ENCODE results near the gene DLGAP1. TPM values are rescaled to one million over a fixed set of nuclear protein-coding genes. Genes with fewer than 3 reads are reported as not detected.

DLGAP1 gene
- total and polyA plus RNA-seq, 7 donors: 0.13 to 2.6 (median 1.3) TPM; not detected in 1

DNA sequence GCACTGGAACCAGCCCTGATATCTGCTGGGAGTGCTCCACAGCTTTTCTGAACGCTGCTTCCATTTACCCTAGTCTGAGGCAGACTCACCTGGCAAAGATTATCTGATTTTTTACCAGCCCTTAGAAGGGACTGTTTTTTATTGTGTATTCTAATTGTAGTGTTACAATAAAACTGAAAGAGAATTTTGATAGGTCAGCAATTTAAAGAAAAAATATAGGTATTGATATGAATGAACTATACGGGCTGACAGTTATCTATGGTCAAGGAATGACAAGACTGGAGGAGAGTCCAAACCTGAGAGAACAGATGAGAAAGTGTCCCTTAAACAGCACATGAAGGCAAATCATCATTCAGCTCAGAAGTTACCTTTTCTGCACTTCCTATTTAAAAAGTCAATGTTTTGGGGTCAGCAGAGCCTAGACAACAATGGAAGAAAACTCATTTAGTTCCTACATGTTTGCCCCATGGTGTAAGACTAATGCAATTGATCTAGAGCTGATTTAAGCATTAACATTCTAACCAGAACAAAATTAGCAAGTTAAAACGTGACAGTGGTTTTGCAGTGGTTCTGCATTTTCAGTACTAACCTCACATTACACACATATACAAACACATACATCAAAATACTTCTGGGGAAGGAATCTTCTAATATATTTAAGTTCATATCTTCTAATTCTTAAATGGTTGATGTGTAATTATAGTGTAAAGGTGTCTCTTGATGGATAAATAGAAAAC is 504.3 kb downstream of the DLGAP1 start:
- intact Hi-C loops (cut with DNase I): no loop called here
- Histone ChIP-seq H3K4me3 (no peak overlapping the region), H3K9me3 (no peaks in the 10 kb centered on the region), H3K36me3 (no peaks in the 10 kb centered on the region), H3K4me1 (no peaks in the 10 kb centered on the region), H3K27ac (no peak overlapping the region), H3K27me3 (no peaks in the 10 kb centered on the region)
- WGBS, 2 donors: 56 to 76% methylated on average over 3 of the region's 3 CpGs
- TF ChIP-seq, protein P1, sequence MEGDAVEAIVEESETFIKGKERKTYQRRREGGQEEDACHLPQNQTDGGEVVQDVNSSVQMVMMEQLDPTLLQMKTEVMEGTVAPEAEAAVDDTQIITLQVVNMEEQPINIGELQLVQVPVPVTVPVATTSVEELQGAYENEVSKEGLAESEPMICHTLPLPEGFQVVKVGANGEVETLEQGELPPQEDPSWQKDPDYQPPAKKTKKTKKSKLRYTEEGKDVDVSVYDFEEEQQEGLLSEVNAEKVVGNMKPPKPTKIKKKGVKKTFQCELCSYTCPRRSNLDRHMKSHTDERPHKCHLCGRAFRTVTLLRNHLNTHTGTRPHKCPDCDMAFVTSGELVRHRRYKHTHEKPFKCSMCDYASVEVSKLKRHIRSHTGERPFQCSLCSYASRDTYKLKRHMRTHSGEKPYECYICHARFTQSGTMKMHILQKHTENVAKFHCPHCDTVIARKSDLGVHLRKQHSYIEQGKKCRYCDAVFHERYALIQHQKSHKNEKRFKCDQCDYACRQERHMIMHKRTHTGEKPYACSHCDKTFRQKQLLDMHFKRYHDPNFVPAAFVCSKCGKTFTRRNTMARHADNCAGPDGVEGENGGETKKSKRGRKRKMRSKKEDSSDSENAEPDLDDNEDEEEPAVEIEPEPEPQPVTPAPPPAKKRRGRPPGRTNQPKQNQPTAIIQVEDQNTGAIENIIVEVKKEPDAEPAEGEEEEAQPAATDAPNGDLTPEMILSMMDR (IDR thresholded peaks at IDR 0.05): no peak
- TF ChIP-seq POLR2AphosphoS5 (IDR thresholded peaks at IDR 0.05) (no peak), POLR2A (IDR thresholded peaks at IDR 0.05) (no peak)
- no peak for DNase-seq

DNA sequence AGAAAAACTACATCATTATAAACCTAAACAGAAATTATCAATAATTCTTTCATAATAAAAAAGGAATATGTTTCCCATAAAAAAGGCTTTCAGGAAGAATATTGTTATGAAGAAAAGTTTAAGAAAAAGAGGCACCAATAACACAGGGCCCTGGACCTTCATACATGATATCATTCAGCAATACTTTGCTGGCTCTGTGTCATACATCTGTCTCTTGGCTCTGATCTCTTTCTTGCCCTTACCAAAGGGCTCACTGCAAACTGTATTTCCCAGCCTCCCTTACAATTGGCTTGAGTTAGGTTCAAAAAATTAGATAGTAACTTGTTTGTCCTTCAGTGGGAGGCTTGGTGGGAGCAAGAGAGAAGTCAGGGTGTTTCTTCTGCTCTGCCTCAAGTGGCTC is 506.1 kb downstream of the DLGAP1 start:
- no peaks in the 10 kb centered on the region for H3K36me3 ChIP-seq

GRCh38 chr18:3947383-3947782 is 507.7 kb downstream of the DLGAP1 start:
- TF ChIP-seq EP300 (IDR thresholded peaks at IDR 0.05) (no peak), POLR2AphosphoS5 (IDR thresholded peaks at IDR 0.05) (no peak), POLR2A (IDR thresholded peaks at IDR 0.05) (no peak)
- TF ChIP-seq, protein P1 (IDR thresholded peaks at IDR 0.05): no peak
- no peak overlapping the region for H3K27ac ChIP-seq
- 82 to 89% methylated on average over 3 of the region's 3 CpGs for WGBS, 2 donors
- H3K4me1 ChIP-seq: no peaks in the 10 kb centered on the region
- intact Hi-C loops (cut with DNase I): no loop called here
- no peak overlapping the region for H3K4me3 ChIP-seq
- no peak for DNase-seq
- H3K9me3 ChIP-seq: no peaks in the 10 kb centered on the region
- no peaks in the 10 kb centered on the region for H3K36me3 ChIP-seq
- no peaks in the 10 kb centered on the region for H3K27me3 ChIP-seq

More for the DNA sequence above, 506.1 kb downstream of the DLGAP1 start:
- DNase-seq: no peak
- Histone ChIP-seq H3K4me3 (no peak overlapping the region), H3K27ac (no peak overlapping the region), H3K4me1 (no peaks in the 10 kb centered on the region), H3K9me3 (no peaks in the 10 kb centered on the region), H3K27me3 (no peaks in the 10 kb centered on the region)
- intact Hi-C loops (cut with DNase I): no loop called here
- TF ChIP-seq POLR2AphosphoS5 (IDR thresholded peaks at IDR 0.05): no peak
- TF ChIP-seq, protein P1 (IDR thresholded peaks at IDR 0.05): no peak
- TF ChIP-seq POLR2A (IDR thresholded peaks at IDR 0.05): no peak
- no peak for TF ChIP-seq EP300 (IDR thresholded peaks at IDR 0.05)

DNA sequence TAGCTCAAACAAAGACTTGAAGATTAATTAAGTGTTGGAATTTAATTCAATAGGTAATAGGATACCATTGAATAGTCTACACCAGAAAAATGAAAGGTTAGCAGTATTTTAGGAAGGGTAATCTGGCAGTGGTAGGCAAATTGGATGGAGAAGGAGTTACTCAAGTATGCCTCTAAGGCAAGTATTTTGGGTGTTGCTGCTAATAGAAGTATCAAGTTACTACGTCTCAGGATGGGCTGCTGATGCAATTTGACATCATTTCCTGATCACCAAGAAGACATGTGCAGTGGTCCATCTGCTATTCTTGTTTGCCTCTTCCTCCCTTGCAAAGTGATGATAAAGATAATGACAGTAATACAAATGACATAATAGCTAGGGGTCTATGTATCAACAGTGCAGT is 519.8 kb downstream of the DLGAP1 start:
- no peak for DNase-seq
- H3K36me3 ChIP-seq: no peaks in the 10 kb centered on the region
- no peak overlapping the region for H3K27ac ChIP-seq
- H3K27me3 ChIP-seq: no peaks in the 10 kb centered on the region
- 56 to 70% methylated on average over 1 of the region's 1 CpG for WGBS, 2 donors
- no peak overlapping the region for H3K4me3 ChIP-seq
- no peaks in the 10 kb centered on the region for H3K9me3 ChIP-seq
- TF ChIP-seq, protein P1 (IDR thresholded peaks at IDR 0.05): no peak
- no peak for TF ChIP-seq POLR2AphosphoS5 (IDR thresholded peaks at IDR 0.05)
- TF ChIP-seq EP300 (IDR thresholded peaks at IDR 0.05): no peak
- TF ChIP-seq POLR2A (IDR thresholded peaks at IDR 0.05): no peak
- intact Hi-C loops (cut with DNase I): no loop called here
- no peaks in the 10 kb centered on the region for H3K4me1 ChIP-seq

- intact Hi-C loops (cut with DNase I): no loop called here
- no peak for TF ChIP-seq POLR2AphosphoS5 (IDR thresholded peaks at IDR 0.05)
- TF ChIP-seq EP300 (IDR thresholded peaks at IDR 0.05): no peak
- TF ChIP-seq, protein P1 (IDR thresholded peaks at IDR 0.05): no peak
- TF ChIP-seq POLR2A (IDR thresholded peaks at IDR 0.05): no peak
- 49 to 61% methylated on average over 4 of the region's 4 CpGs for WGBS, 2 donors
- no peaks in the 10 kb centered on the region for H3K36me3 ChIP-seq
- H3K4me1 ChIP-seq: no peaks in the 10 kb centered on the region
- no peaks in the 10 kb centered on the region for H3K9me3 ChIP-seq
- H3K4me3 ChIP-seq: no peak overlapping the region
- H3K27me3 ChIP-seq: no peaks in the 10 kb centered on the region
- no peak overlapping the region for H3K27ac ChIP-seq
- no peak for DNase-seq
Observed at GRCh38 chr18:3932276-3932675, 522.8 kb downstream of the DLGAP1 start.
